H1 (cell line): ENCODE data around the gene POLR1G. TPM values are rescaled to one million over a fixed set of nuclear protein-coding genes. Genes with fewer than 3 reads are reported as not detected.

Experiments
- ATF2 ChIP-seq: IDR thresholded peaks from 2 replicates; pipeline ENCODE4 v1.6.1; 2012; ENCODE audit warnings: low read length, inconsistent platforms
- BCL11A ChIP-seq, 2 experiments: IDR thresholded peaks; one replicate each; pipeline ENCODE4 v1.6.1; 2011; ENCODE audit warnings: low read depth in 2 of 2, low read length in 2 of 2, mild to moderate bottlenecking in 2 of 2
- CBX8 ChIP-seq: fragments of 300-800, 300-1000 bp; sonication (generic); IDR thresholded peaks from 2 replicates; pipeline ENCODE4 v1.7.1; 2016; ENCODE audit warnings: low read depth, low read length, borderline replicate concordance
- CEBPB ChIP-seq: IDR thresholded peaks from 2 replicates; pipeline ENCODE4 v1.6.1; 2012; ENCODE audit warnings: low read depth, low read length
- EP300 ChIP-seq, 2 experiments: IDR thresholded peaks; 1 replicate in 1 of 2; 2 replicates in 1 of 2; pipeline ENCODE4 v1.6.1; 2011 to 2012; ENCODE audit warnings: low read depth in 2 of 2, low read length in 2 of 2, mild to moderate bottlenecking in 2 of 2, borderline replicate concordance in 1 of 2, inconsistent platforms in 1 of 2, moderate library complexity in 1 of 2
- GABPA ChIP-seq: IDR thresholded peaks from 2 replicates; pipeline ENCODE4 v1.6.1; 2011; ENCODE audit warnings: mild to moderate bottlenecking, low read length, moderate library complexity, borderline replicate concordance; ENCODE audit not compliant: insufficient read depth
- GTF2F1 ChIP-seq: IDR thresholded peaks from 2 replicates; pipeline ENCODE4 v1.6.1; 2012; ENCODE audit warnings: low read depth, low read length, improper control_type of control experiment, borderline replicate concordance
- HDAC6 ChIP-seq: IDR thresholded peaks from one replicate; pipeline ENCODE4 v1.7.1; 2012; ENCODE audit warnings: low read depth, mild to moderate bottlenecking, inconsistent platforms, low read length, moderate library complexity
- JUND ChIP-seq: IDR thresholded peaks from 2 replicates; pipeline ENCODE4 v1.6.1; 2011; ENCODE audit warnings: mild to moderate bottlenecking, improper control_type of control experiment, low read length
- KDM4A ChIP-seq: IDR thresholded peaks from one replicate; pipeline ENCODE4 v1.7.1; 2012; ENCODE audit warnings: low read depth, mild to moderate bottlenecking, moderate library complexity, low read length, inconsistent platforms; ENCODE audit not compliant: severe bottlenecking
- KDM5A ChIP-seq: fragments of 200-600 bp; IDR thresholded peaks from 2 replicates; pipeline ENCODE4 v1.7.1; 2012; ENCODE audit warnings: mild to moderate bottlenecking, low read length, inconsistent platforms, mixed read lengths
- NRF1 ChIP-seq: IDR thresholded peaks from 2 replicates; pipeline ENCODE4 v1.6.1; 2011; ENCODE audit warnings: mild to moderate bottlenecking, low read depth, low read length, improper control_type of control experiment
- PHF8 ChIP-seq: fragments of 200-600 bp; sonication (generic); conservative IDR thresholded peaks from 2 replicates; pipeline ENCODE4 v1.7.1; 2012; ENCODE audit warnings: low read depth, mild to moderate bottlenecking, inconsistent platforms, low read length, moderate library complexity
- POLR2A ChIP-seq, 2 experiments: IDR thresholded peaks; 1 replicate in 1 of 2; 2 replicates in 1 of 2; pipeline ENCODE4 v1.6.1; 2011; ENCODE audit warnings: low read depth in 2 of 2, low read length in 2 of 2, mild to moderate bottlenecking in 2 of 2; ENCODE audit errors: control extremely low read depth in 1 of 2
- POLR2AphosphoS5 ChIP-seq: IDR thresholded peaks from 2 replicates; pipeline ENCODE4 v1.6.1; 2011; ENCODE audit warnings: low read depth, low read length
- RBBP5 ChIP-seq: IDR thresholded peaks from 2 replicates; pipeline ENCODE4 v1.7.1; 2012; ENCODE audit warnings: low read depth, mild to moderate bottlenecking, inconsistent platforms, low read length, moderate library complexity, borderline replicate concordance
- RXRA ChIP-seq: IDR thresholded peaks from 2 replicates; pipeline ENCODE4 v1.6.1; 2011; ENCODE audit warnings: low read depth, mild to moderate bottlenecking, low read length, moderate library complexity; ENCODE audit not compliant: insufficient read depth
- SAP30 ChIP-seq: fragments of 300-600 bp; sonication (generic); IDR thresholded peaks from 2 replicates; pipeline ENCODE4 v1.7.1; 2012; ENCODE audit warnings: low read length, moderate library complexity, mild to moderate bottlenecking, inconsistent platforms; ENCODE audit not compliant: insufficient read depth, insufficient replicate concordance
- SIN3A ChIP-seq, 2 experiments: IDR thresholded peaks in 1 of 2; conservative IDR thresholded peaks in 1 of 2; 2 replicates each; pipeline ENCODE4 v1.6.1; 2011 to 2012; ENCODE audit warnings: low read length in 2 of 2, improper control_type of control experiment in 1 of 2, low read depth in 1 of 2, mild to moderate bottlenecking in 1 of 2
- SIX5 ChIP-seq: IDR thresholded peaks from 2 replicates; pipeline ENCODE4 v1.6.1; 2011; ENCODE audit warnings: mild to moderate bottlenecking, low read depth, low read length
- SUZ12 ChIP-seq: fragments of 200-600 bp; sonication (generic); IDR thresholded peaks from 2 replicates; pipeline ENCODE4 v1.6.1; 2012; ENCODE audit warnings: mild to moderate bottlenecking, inconsistent platforms, low read length, moderate library complexity, mixed read lengths
- TAF7 ChIP-seq: optimal IDR thresholded peaks from 2 replicates; pipeline ENCODE3; 2011; ENCODE audit warnings: low read depth, mild to moderate bottlenecking, inconsistent platforms, low read length, moderate library complexity, borderline replicate concordance
- polyA plus RNA-seq, 7 experiments: library from polyadenylated mRNA; depleted of rRNA in 3 of 7; stranded (reverse) in 5 of 7; unstranded in 2 of 7; fragments of >200 nt in 5 of 7; fragments of 200-250 nt in 2 of 7; gene quantifications; 1 replicate in 5 of 7; 2 replicates in 1 of 7; 4 replicates in 1 of 7; pipeline versions ENCODE4 v1.2.1 to v1.2.3, GENCODE V29; 2011 to 2013; ENCODE audit warnings: missing spikeins in 2 of 7, mixed read lengths in 2 of 7
- total RNA-seq: library from RNA; stranded (reverse); fragmentation: NEBNext Ultra II Directional; extraction: Animal tissue kit (Norgen Biotek cat#: 25700); gene quantifications from 2 replicates; pipeline ENCODE4 v1.2.1, GENCODE V29; 2021

POLR1G gene
- total and polyA plus RNA-seq, 2 of the 8 experiments (the other 6 are each of a cell fraction or from before 2014, with no cell fraction given), result 16.8 to 34.8 TPM

- peak; percentile 83; the same call in 1 of the 2 replicates for TF ChIP-seq RXRA
- peak; percentile 99 for TF ChIP-seq JUND
- TF ChIP-seq HDAC6, result no peak
- no peak; the same call in 1 of the 2 replicates for TF ChIP-seq CEBPB
- TF ChIP-seq NRF1, result no peak
- TF ChIP-seq SUZ12, result no peak
- peak; percentile 94 for TF ChIP-seq ATF2
- no peak for TF ChIP-seq KDM5A
- no peak for TF ChIP-seq PHF8
- peak; percentile 24; the same call in 1 of the 2 replicates for TF ChIP-seq RBBP5
- peak; percentile 41; the same call in 1 of the 2 replicates for TF ChIP-seq POLR2AphosphoS5
- TF ChIP-seq POLR2A (IDR thresholded peaks at IDR 0.05; ENCODE audit: control extremely low read depth in 1 of 2, low read depth in 2 of 2, low read length in 2 of 2), result peak in 1 of 2 experiments; percentile 68; a peak in 2 of 3 replicates
- TF ChIP-seq KDM4A, result no peak
- TF ChIP-seq EP300 (IDR thresholded peaks at IDR 0.05; ENCODE audit: borderline replicate concordance in 1 of 2, low read depth in 2 of 2, low read length in 2 of 2), result peak in 1 of 2 experiments; percentile 50; a peak in 1 of 3 replicates
- TF ChIP-seq SAP30, result no peak
- TF ChIP-seq SIN3A (conservative IDR thresholded peaks at IDR 0.05 in 1 of 2, IDR thresholded peaks at IDR 0.05 in 1 of 2; ENCODE audit: low read depth in 1 of 2, low read length in 2 of 2), result peak in 1 of 2 experiments; percentile 50; a peak in 1 of 4 replicates
- no peak for TF ChIP-seq TAF7
- no peak for TF ChIP-seq CBX8
- no peak for TF ChIP-seq BCL11A (IDR thresholded peaks at IDR 0.05; ENCODE audit: low read depth in 2 of 2, low read length in 2 of 2)
- TF ChIP-seq GABPA, result no peak
- TF ChIP-seq GTF2F1, result no peak
- TF ChIP-seq SIX5, result no peak
Observed at GRCh38 chr19:45455707-45456499, 49.5 kb downstream of the POLR1G start (continued).
